Activated T-cell treated with anti-CD3 and anti-CD28 coated beads, Interleukin-2, amount 50 U/mL, for 1 hour (primary cell): ENCODE data around the gene SLC39A11.
"Not testable (repeated sequence)": the region's sequence is repeated elsewhere in the genome, so short reads cannot be mapped to it uniquely, and the experiment has no call there.

Experiments
- DNase-seq: peaks from one replicate; pipeline ENCODE4 v3.0.0-alpha.2; 2020

Gene SLC39A11

GRCh38 chr17:72999474-72999873 lies 93.0 kb downstream of the SLC39A11 start:
- not testable (repeated sequence) for DNase-seq

- DNase-seq = no peak
These were observed 94.1 kb downstream of the SLC39A11 start for GRCh38 chr17:72998343-72998742.

- DNase-seq = no peak
These were observed 94.9 kb downstream of the SLC39A11 start for GRCh38 chr17:72997559-72997958.

- no peak for DNase-seq
These were observed 95.7 kb downstream of the SLC39A11 start for GRCh38 chr17:72996791-72997190.

GRCh38 chr17:72995008-72995656 lies 97.4 kb downstream of the SLC39A11 start:
- no peak for DNase-seq

- not testable (repeated sequence) for DNase-seq
These were observed 99.6 kb downstream of the SLC39A11 start for GRCh38 chr17:72992783-72993467.

GRCh38 chr17:72991651-72992050 lies 100.8 kb downstream of the SLC39A11 start:
- DNase-seq = no peak

- DNase-seq = no peak
These were observed 103.3 kb downstream of the SLC39A11 start for GRCh38 chr17:72989074-72989610.

GRCh38 chr17:72988451-72988850 lies 104.0 kb downstream of the SLC39A11 start:
- no peak for DNase-seq

GRCh38 chr17:72987166-72987565 lies 105.3 kb downstream of the SLC39A11 start:
- no peak for DNase-seq

- DNase-seq = peak; percentile 34
These were observed 106.4 kb downstream of the SLC39A11 start for GRCh38 chr17:72985882-72986720.

- no peak for DNase-seq
These were observed 107.6 kb downstream of the SLC39A11 start for GRCh38 chr17:72984926-72985325.

- no peak for DNase-seq
These were observed 108.2 kb downstream of the SLC39A11 start for GRCh38 chr17:72984145-72984925.

GRCh38 chr17:72982680-72983079 lies 109.8 kb downstream of the SLC39A11 start:
- DNase-seq = no peak

- no peak for DNase-seq
These were observed 113.8 kb downstream of the SLC39A11 start for GRCh38 chr17:72978593-72979218.

GRCh38 chr17:72977771-72978417 lies 114.6 kb downstream of the SLC39A11 start:
- no peak for DNase-seq

- DNase-seq = no peak
These were observed 115.3 kb downstream of the SLC39A11 start for GRCh38 chr17:72976971-72977770.

GRCh38 chr17:72975509-72975908 lies 117.0 kb downstream of the SLC39A11 start:
- DNase-seq = no peak

GRCh38 chr17:72974605-72975232 lies 117.8 kb downstream of the SLC39A11 start:
- DNase-seq = no peak
